Nephron (organoid): ENCODE measurements around the gene AP4B1.

Source experiments
- H3K27ac Mint-ChIP-seq, 3 experiments: 2 replicates each; pipeline ENCODE4 v1.8.0; 2020; ENCODE audit warnings: mixed read lengths in 3 of 3, mild to moderate bottlenecking in 2 of 3, moderate library complexity in 1 of 3
- H3K27me3 Mint-ChIP-seq: 2 replicates; pipeline ENCODE4 v1.8.0; 2021; ENCODE audit warnings: low read depth, mild to moderate bottlenecking, moderate library complexity, mixed read lengths
- H3K36me3 Mint-ChIP-seq: 2 replicates; pipeline ENCODE4 v1.8.0; 2020; ENCODE audit warnings: low read depth, mixed read lengths
- H3K4me1 Mint-ChIP-seq: 2 replicates; pipeline ENCODE4 v1.8.0; 2020; ENCODE audit warnings: mixed read lengths
- H3K4me3 Mint-ChIP-seq, 3 experiments: 2 replicates each; pipeline ENCODE4 v1.8.0; 2020; ENCODE audit warnings: mild to moderate bottlenecking in 3 of 3, mixed read lengths in 3 of 3, moderate library complexity in 2 of 3
- H3K9me3 Mint-ChIP-seq: 2 replicates; pipeline ENCODE4 v1.8.0; 2020; ENCODE audit warnings: mixed read lengths
- TF ChIP-seq, protein P1 (sequence below), 3 experiments: fragments of 200-600 bp; sonication (generic); IDR thresholded peaks; one replicate each; pipeline ENCODE4 v1.5.0; 2021; ENCODE audit warnings: antibody characterized with exemption in 3 of 3; ENCODE audit not compliant: unreplicated experiment in 3 of 3

Gene AP4B1

GRCh38 chr1:113849072-113849471 lies 55.5 kb downstream of the AP4B1 start:
- Mint-ChIP-seq H3K27me3 (no peaks in the 10 kb centered on the region), H3K9me3 (peaks cover 11% of the 10 kb centered on the region), H3K27ac (no peak overlapping the region), H3K4me3 (no peak overlapping the region), H3K4me1 (no peaks in the 10 kb centered on the region), H3K36me3 (no peaks in the 10 kb centered on the region)
- TF ChIP-seq, protein P1, sequence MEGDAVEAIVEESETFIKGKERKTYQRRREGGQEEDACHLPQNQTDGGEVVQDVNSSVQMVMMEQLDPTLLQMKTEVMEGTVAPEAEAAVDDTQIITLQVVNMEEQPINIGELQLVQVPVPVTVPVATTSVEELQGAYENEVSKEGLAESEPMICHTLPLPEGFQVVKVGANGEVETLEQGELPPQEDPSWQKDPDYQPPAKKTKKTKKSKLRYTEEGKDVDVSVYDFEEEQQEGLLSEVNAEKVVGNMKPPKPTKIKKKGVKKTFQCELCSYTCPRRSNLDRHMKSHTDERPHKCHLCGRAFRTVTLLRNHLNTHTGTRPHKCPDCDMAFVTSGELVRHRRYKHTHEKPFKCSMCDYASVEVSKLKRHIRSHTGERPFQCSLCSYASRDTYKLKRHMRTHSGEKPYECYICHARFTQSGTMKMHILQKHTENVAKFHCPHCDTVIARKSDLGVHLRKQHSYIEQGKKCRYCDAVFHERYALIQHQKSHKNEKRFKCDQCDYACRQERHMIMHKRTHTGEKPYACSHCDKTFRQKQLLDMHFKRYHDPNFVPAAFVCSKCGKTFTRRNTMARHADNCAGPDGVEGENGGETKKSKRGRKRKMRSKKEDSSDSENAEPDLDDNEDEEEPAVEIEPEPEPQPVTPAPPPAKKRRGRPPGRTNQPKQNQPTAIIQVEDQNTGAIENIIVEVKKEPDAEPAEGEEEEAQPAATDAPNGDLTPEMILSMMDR (IDR thresholded peaks at IDR 0.05; ENCODE audit: unreplicated experiment in 3 of 3): no peak

DNA sequence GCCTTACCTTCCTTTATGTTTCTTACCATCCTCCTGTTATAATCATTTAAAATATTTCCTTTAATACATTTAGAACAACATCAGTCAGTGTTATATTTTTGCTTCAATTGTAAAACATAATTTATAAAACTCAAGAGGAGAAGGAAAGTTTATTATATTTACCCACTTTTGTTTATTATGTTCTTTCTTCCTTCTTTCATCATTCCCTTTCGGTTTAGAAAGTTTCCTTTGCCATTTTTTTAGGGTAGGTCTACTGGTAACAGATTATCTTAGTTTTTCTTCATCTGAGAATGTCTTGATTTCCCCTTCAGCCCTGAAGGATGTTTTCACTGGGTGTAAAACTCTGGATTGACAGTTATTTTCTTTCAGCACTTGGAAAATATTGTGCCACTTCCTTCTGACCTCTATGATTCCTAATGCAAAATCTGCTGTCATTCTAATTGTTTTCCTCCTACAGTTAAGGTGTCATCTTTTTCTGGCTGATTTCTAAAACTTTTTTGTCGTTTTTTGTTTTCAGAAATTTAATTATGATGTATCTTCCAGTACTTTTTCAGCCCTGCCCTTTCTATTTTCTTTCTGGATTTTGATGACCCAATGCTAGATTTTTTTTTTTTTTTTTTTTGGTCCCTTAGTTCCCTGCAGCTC lies 58.1 kb downstream of the AP4B1 start:
- no peak overlapping the region for H3K27ac Mint-ChIP-seq
- peaks cover 11% of the 10 kb centered on the region for H3K9me3 Mint-ChIP-seq
- H3K4me1 Mint-ChIP-seq: no peaks in the 10 kb centered on the region
- no peaks in the 10 kb centered on the region for H3K27me3 Mint-ChIP-seq
- no peak overlapping the region for H3K4me3 Mint-ChIP-seq
- TF ChIP-seq, protein P1 (IDR thresholded peaks at IDR 0.05; ENCODE audit: unreplicated experiment in 3 of 3): no peak
- no peaks in the 10 kb centered on the region for H3K36me3 Mint-ChIP-seq
